Astrocyte (in vitro differentiated cells and primary cell): ENCODE measurements around the gene MYH11.

ENCODE experiments used
- CTCF ChIP-seq: IDR thresholded peaks from 2 replicates; pipeline ENCODE4 v1.5.1; 2011; ENCODE audit warnings: low read depth, mild to moderate bottlenecking, inconsistent platforms, low read length, moderate library complexity; ENCODE audit not compliant: insufficient read depth
- EZH2 ChIP-seq: IDR thresholded peaks from 2 replicates; pipeline ENCODE4 v1.6.1; 2012; ENCODE audit warnings: mild to moderate bottlenecking, low read length, inconsistent platforms; ENCODE audit not compliant: insufficient read depth

- TF ChIP-seq CTCF, result no peak
- TF ChIP-seq EZH2, result no peak
These were observed 20.8 kb downstream of the MYH11 start for GRCh38 chr16:15836074-15836473.
